ENCODE data around the gene SLC37A3.

Gene SLC37A3

GRCh38 chr7:140440593-140440992 is 42.3 kb upstream of the SLC37A3 start:
- Histone ChIP-seq H2BK15ac (ENCODE audit: low read depth, poor library complexity, severe bottlenecking) (no peak overlapping the region), H4K8ac (ENCODE audit: low read length) (no peak overlapping the region), H3K9me3 (ENCODE audit: control insufficient read depth, low read length) (no peaks in the 10 kb centered on the region), H3K14ac (ENCODE audit: low read length in 2 of 2) (no peak overlapping the region), H3K4me3 (ENCODE audit: insufficient read depth in 1 of 2, low read depth in 1 of 2, low read length in 2 of 2) (no peak overlapping the region), H3K27ac (ENCODE audit: low read length, poor library complexity, severe bottlenecking) (no peak overlapping the region), H3K79me1 (replicated peaks; ENCODE audit: low read length, poor library complexity, severe bottlenecking) (no peaks in the 10 kb centered on the region), H2BK120ac (ENCODE audit: low read depth, low read length) (no peak overlapping the region), H4K91ac (ENCODE audit: low read length) (no peak overlapping the region), H2AFZ (ENCODE audit: low read depth, low read length) (no peak overlapping the region), H2BK12ac (ENCODE audit: low read length in 2 of 2) (no peak overlapping the region), H2BK5ac (ENCODE audit: low read depth, low read length, poor library complexity, severe bottlenecking) (no peak overlapping the region), H3K4me2 (ENCODE audit: low read length, poor library complexity, severe bottlenecking) (no peak overlapping the region), H3K4ac (ENCODE audit: low read depth in 1 of 2, low read length in 2 of 2) (no peak overlapping the region), H3K23ac (ENCODE audit: low read length in 2 of 2) (no peak overlapping the region), H3K9ac (ENCODE audit: low read length) (no peak overlapping the region), H3K36me3 (ENCODE audit: control insufficient read depth in 1 of 2, insufficient read depth in 2 of 2, low read depth in 1 of 2, low read length in 2 of 2) (peaks cover 0 to 2% of the 10 kb centered on the region in 2 experiments), H2AK5ac (ENCODE audit: low read length, severe bottlenecking) (no peak overlapping the region), H3K18ac (ENCODE audit: low read depth in 1 of 2, low read length in 2 of 2) (no peak overlapping the region), H3K27me3 (ENCODE audit: control insufficient read depth in 1 of 2, insufficient read depth in 1 of 2, low read length in 2 of 2) (no peaks in the 10 kb centered on the region), H3K4me1 (ENCODE audit: control insufficient read depth, insufficient read depth, low read depth, low read length) (peaks cover 1% of the 10 kb centered on the region)
- WGBS = 90% methylated on average over 3 of the region's 3 CpGs
- DNase-seq = no peak

- no peak overlapping the region for H2BK12ac ChIP-seq (ENCODE audit: low read length in 2 of 2)
- 93% methylated on average over 3 of the region's 3 CpGs for WGBS
Measured at GRCh38 chr7:140439359-140439758, 41.0 kb upstream of the SLC37A3 start.

GRCh38 chr7:140435252-140435895 is 37.0 kb upstream of the SLC37A3 start:
- no peak overlapping the region for H3K18ac ChIP-seq (ENCODE audit: low read depth in 1 of 2, low read length in 2 of 2)
- H4K91ac ChIP-seq (ENCODE audit: low read length) = no peak overlapping the region
- H3K4ac ChIP-seq (ENCODE audit: low read depth in 1 of 2, low read length in 2 of 2) = no peak overlapping the region
- H3K23ac ChIP-seq (ENCODE audit: low read length in 2 of 2) = no peak overlapping the region
- H2AFZ ChIP-seq (ENCODE audit: low read depth, low read length) = no peak overlapping the region
- H3K9me3 ChIP-seq (ENCODE audit: control insufficient read depth, low read length) = no peaks in the 10 kb centered on the region
- H3K27me3 ChIP-seq (ENCODE audit: control insufficient read depth in 1 of 2, insufficient read depth in 1 of 2, low read length in 2 of 2) = no peaks in the 10 kb centered on the region
- H3K4me1 ChIP-seq (ENCODE audit: control insufficient read depth, insufficient read depth, low read depth, low read length) = no peaks in the 10 kb centered on the region
- H4K8ac ChIP-seq (ENCODE audit: low read length) = no peak overlapping the region
- H3K4me2 ChIP-seq (ENCODE audit: low read length, poor library complexity, severe bottlenecking) = no peak overlapping the region
- no peak overlapping the region for H3K4me3 ChIP-seq (ENCODE audit: insufficient read depth in 1 of 2, low read depth in 1 of 2, low read length in 2 of 2)
- no peak overlapping the region for H2BK15ac ChIP-seq (ENCODE audit: low read depth, poor library complexity, severe bottlenecking)
- peaks cover 0 to 7% of the 10 kb centered on the region in 2 experiments for H3K36me3 ChIP-seq (ENCODE audit: control insufficient read depth in 1 of 2, insufficient read depth in 2 of 2, low read depth in 1 of 2, low read length in 2 of 2)
- no peaks in the 10 kb centered on the region for H3K79me1 ChIP-seq (replicated peaks; ENCODE audit: low read length, poor library complexity, severe bottlenecking)
- H2AK5ac ChIP-seq (ENCODE audit: low read length, severe bottlenecking) = no peak overlapping the region
- no peak overlapping the region for H2BK12ac ChIP-seq (ENCODE audit: low read length in 2 of 2)
- no peak for DNase-seq
- H3K9ac ChIP-seq (ENCODE audit: low read length) = no peak overlapping the region
- H2BK5ac ChIP-seq (ENCODE audit: low read depth, low read length, poor library complexity, severe bottlenecking) = no peak overlapping the region
- H3K14ac ChIP-seq (ENCODE audit: low read length in 2 of 2) = no peak overlapping the region
- WGBS = 93% methylated on average over 39 of the region's 51 CpGs
- no peak overlapping the region for H2BK120ac ChIP-seq (ENCODE audit: low read depth, low read length)
- H3K27ac ChIP-seq (ENCODE audit: low read length, poor library complexity, severe bottlenecking) = no peak overlapping the region

More at GRCh38 chr7:140439359-140439758, 41.0 kb upstream of the SLC37A3 start:
- Histone ChIP-seq H4K8ac (ENCODE audit: low read length) (no peak overlapping the region), H3K14ac (ENCODE audit: low read length in 2 of 2) (no peak overlapping the region), H3K4me3 (ENCODE audit: insufficient read depth in 1 of 2, low read depth in 1 of 2, low read length in 2 of 2) (no peak overlapping the region), H3K18ac (ENCODE audit: low read depth in 1 of 2, low read length in 2 of 2) (no peak overlapping the region), H2AK5ac (ENCODE audit: low read length, severe bottlenecking) (no peak overlapping the region), H3K27me3 (ENCODE audit: control insufficient read depth in 1 of 2, insufficient read depth in 1 of 2, low read length in 2 of 2) (no peaks in the 10 kb centered on the region), H2BK15ac (ENCODE audit: low read depth, poor library complexity, severe bottlenecking) (no peak overlapping the region), H4K91ac (ENCODE audit: low read length) (no peak overlapping the region), H3K4me2 (ENCODE audit: low read length, poor library complexity, severe bottlenecking) (no peak overlapping the region), H3K27ac (ENCODE audit: low read length, poor library complexity, severe bottlenecking) (no peak overlapping the region), H3K9ac (ENCODE audit: low read length) (no peak overlapping the region), H3K4ac (ENCODE audit: low read depth in 1 of 2, low read length in 2 of 2) (no peak overlapping the region), H3K4me1 (ENCODE audit: control insufficient read depth, insufficient read depth, low read depth, low read length) (peaks cover 1% of the 10 kb centered on the region), H3K23ac (ENCODE audit: low read length in 2 of 2) (no peak overlapping the region), H3K36me3 (ENCODE audit: control insufficient read depth in 1 of 2, insufficient read depth in 2 of 2, low read depth in 1 of 2, low read length in 2 of 2) (peaks cover 0 to 7% of the 10 kb centered on the region in 2 experiments), H2BK5ac (ENCODE audit: low read depth, low read length, poor library complexity, severe bottlenecking) (no peak overlapping the region), H2AFZ (ENCODE audit: low read depth, low read length) (no peak overlapping the region), H2BK120ac (ENCODE audit: low read depth, low read length) (no peak overlapping the region), H3K9me3 (ENCODE audit: control insufficient read depth, low read length) (no peaks in the 10 kb centered on the region), H3K79me1 (replicated peaks; ENCODE audit: low read length, poor library complexity, severe bottlenecking) (no peaks in the 10 kb centered on the region)
- DNase-seq = no peak

- H2BK5ac ChIP-seq (ENCODE audit: low read depth, low read length, poor library complexity, severe bottlenecking) = no peak overlapping the region
- no peak overlapping the region for H3K23ac ChIP-seq (ENCODE audit: low read length in 2 of 2)
- no peak overlapping the region for H4K91ac ChIP-seq (ENCODE audit: low read length)
- no CpG with 5 or more reads among the region's 3 CpGs for whole genome bisulfite sequencing
- no peaks in the 10 kb centered on the region for H3K79me1 ChIP-seq (replicated peaks; ENCODE audit: low read length, poor library complexity, severe bottlenecking)
- no peaks in the 10 kb centered on the region for H3K9me3 ChIP-seq (ENCODE audit: control insufficient read depth, low read length)
- no peaks in the 10 kb centered on the region for H3K4me1 ChIP-seq (ENCODE audit: control insufficient read depth, insufficient read depth, low read depth, low read length)
- no peak overlapping the region for H2BK15ac ChIP-seq (ENCODE audit: low read depth, poor library complexity, severe bottlenecking)
- no peak overlapping the region for H3K4me3 ChIP-seq (ENCODE audit: insufficient read depth in 1 of 2, low read depth in 1 of 2, low read length in 2 of 2)
- H3K14ac ChIP-seq (ENCODE audit: low read length in 2 of 2) = no peak overlapping the region
- peaks cover 0 to 9% of the 10 kb centered on the region in 2 experiments for H3K27me3 ChIP-seq (ENCODE audit: control insufficient read depth in 1 of 2, insufficient read depth in 1 of 2, low read length in 2 of 2)
- H3K4me2 ChIP-seq (ENCODE audit: low read length, poor library complexity, severe bottlenecking) = no peak overlapping the region
- H3K4ac ChIP-seq (ENCODE audit: low read depth in 1 of 2, low read length in 2 of 2) = no peak overlapping the region
- no peak overlapping the region for H2BK120ac ChIP-seq (ENCODE audit: low read depth, low read length)
- no peak overlapping the region for H4K8ac ChIP-seq (ENCODE audit: low read length)
- H2BK12ac ChIP-seq (ENCODE audit: low read length in 2 of 2) = no peak overlapping the region
- H3K36me3 ChIP-seq (ENCODE audit: control insufficient read depth in 1 of 2, insufficient read depth in 2 of 2, low read depth in 1 of 2, low read length in 2 of 2) = peaks cover 0 to 7% of the 10 kb centered on the region in 2 experiments
- no peak overlapping the region for H2AFZ ChIP-seq (ENCODE audit: low read depth, low read length)
- no peak overlapping the region for H3K27ac ChIP-seq (ENCODE audit: low read length, poor library complexity, severe bottlenecking)
- H3K9ac ChIP-seq (ENCODE audit: low read length) = no peak overlapping the region
- H3K18ac ChIP-seq (ENCODE audit: low read depth in 1 of 2, low read length in 2 of 2) = no peak overlapping the region
- H2AK5ac ChIP-seq (ENCODE audit: low read length, severe bottlenecking) = no peak overlapping the region
- DNase-seq = no peak
Measured at GRCh38 chr7:140433396-140433795, 35.1 kb upstream of the SLC37A3 start.

All from mesenchymal stem cell (in vitro differentiated cells and primary cell).